Measurements from ENCODE around the gene FHIT.

Gene FHIT

GRCh38 chr3:61251174-61251972 is at the start of gene FHIT:
FHIT (minus strand) TSS chr3:61251452.
- DNase-seq (ENCODE audit: low read depth in 2 of 2, low spot score in 1 of 2) = peak; percentile 51 to 81

- no peak for DNase-seq (ENCODE audit: low read depth in 2 of 2, low spot score in 1 of 2)
Measured at GRCh38 chr3:61300786-61301185, 49.5 kb upstream of the FHIT start.

GRCh38 chr3:61300006-61300380 is 48.7 kb upstream of the FHIT start:
- no peak for DNase-seq (ENCODE audit: low read depth in 2 of 2, low spot score in 1 of 2)

- no peak for DNase-seq (ENCODE audit: low read depth in 2 of 2, low spot score in 1 of 2)
Measured at GRCh38 chr3:61299343-61300005, 48.2 kb upstream of the FHIT start.

- no peak for DNase-seq (ENCODE audit: low read depth in 2 of 2, low spot score in 1 of 2)
Measured at GRCh38 chr3:61297821-61298220, 46.6 kb upstream of the FHIT start.

GRCh38 chr3:61288446-61288845 is 37.2 kb upstream of the FHIT start:
- no peak for DNase-seq (ENCODE audit: low read depth in 2 of 2, low spot score in 1 of 2)

- DNase-seq (ENCODE audit: low read depth in 2 of 2, low spot score in 1 of 2) = no peak
Measured at GRCh38 chr3:61283876-61284275, 32.6 kb upstream of the FHIT start.

GRCh38 chr3:61278713-61279112 is 27.5 kb upstream of the FHIT start:
- DNase-seq (ENCODE audit: low read depth in 2 of 2, low spot score in 1 of 2) = no peak

- DNase-seq (ENCODE audit: low read depth in 2 of 2, low spot score in 1 of 2) = no peak
Measured at GRCh38 chr3:61277411-61277810, 26.2 kb upstream of the FHIT start.

GRCh38 chr3:61269435-61269834 is 18.2 kb upstream of the FHIT start:
- DNase-seq (ENCODE audit: low read depth in 2 of 2, low spot score in 1 of 2) = no peak

GRCh38 chr3:61268644-61269043 is 17.4 kb upstream of the FHIT start:
- no peak for DNase-seq (ENCODE audit: low read depth in 2 of 2, low spot score in 1 of 2)

- no peak for DNase-seq (ENCODE audit: low read depth in 2 of 2, low spot score in 1 of 2)
Measured at GRCh38 chr3:61264281-61264680, 13.0 kb upstream of the FHIT start.

- no peak for DNase-seq (ENCODE audit: low read depth in 2 of 2, low spot score in 1 of 2)
Measured at GRCh38 chr3:61257148-61257547, 5.9 kb upstream of the FHIT start.

GRCh38 chr3:61253756-61254155 is 2.5 kb upstream of the FHIT start:
- DNase-seq (ENCODE audit: low read depth in 2 of 2, low spot score in 1 of 2) = no peak

GRCh38 chr3:61252836-61253235 is 1.6 kb upstream of the FHIT start:
- DNase-seq (ENCODE audit: low read depth in 2 of 2, low spot score in 1 of 2) = no peak

- no peak for DNase-seq (ENCODE audit: low read depth in 2 of 2, low spot score in 1 of 2)
Measured at GRCh38 chr3:61250784-61251173, 473 bp downstream of the FHIT start.

GRCh38 chr3:61248496-61248895 is 2.8 kb downstream of the FHIT start:
- no peak for DNase-seq (ENCODE audit: low read depth in 2 of 2, low spot score in 1 of 2)

GRCh38 chr3:61247191-61247590 is 4.1 kb downstream of the FHIT start:
- no peak for DNase-seq (ENCODE audit: low read depth in 2 of 2, low spot score in 1 of 2)

- DNase-seq (ENCODE audit: low read depth in 2 of 2, low spot score in 1 of 2) = no peak
Measured at GRCh38 chr3:61239871-61240270, 11.4 kb downstream of the FHIT start.

GRCh38 chr3:61237858-61238257 is 13.4 kb downstream of the FHIT start:
- DNase-seq (ENCODE audit: low read depth in 2 of 2, low spot score in 1 of 2) = no peak

- no peak for DNase-seq (ENCODE audit: low read depth in 2 of 2, low spot score in 1 of 2)
Measured at GRCh38 chr3:61236556-61236955, 14.7 kb downstream of the FHIT start.

GRCh38 chr3:61233746-61234145 is 17.5 kb downstream of the FHIT start:
- no peak for DNase-seq (ENCODE audit: low read depth in 2 of 2, low spot score in 1 of 2)

GRCh38 chr3:61231693-61232092 is 19.6 kb downstream of the FHIT start:
- DNase-seq (ENCODE audit: low read depth in 2 of 2, low spot score in 1 of 2) = no peak

Data from stimulated activated CD8-positive, alpha-beta memory T cell treated with anti-CD3 and anti-CD28 coated beads, Interleukin-4, amount 100 ng/mL, for 1 hour (primary cell).